ENCODE results near the gene MAG. TPM values are rescaled to one million over a fixed set of nuclear protein-coding genes. Genes with fewer than 3 reads are reported as not detected.

The MAG gene
- total RNA-seq, 1 experiment from 2014 or later: 0.17 TPM

- no peak overlapping the region for H2AFZ ChIP-seq (ENCODE audit: low read depth, low read length, poor library complexity, severe bottlenecking)
- H4K20me1 ChIP-seq (ENCODE audit: insufficient read depth): no peaks in the 10 kb centered on the region
- no peak overlapping the region for H3K27ac ChIP-seq (ENCODE audit: low read depth, low read length)
- H3K4me3 ChIP-seq (replicated peaks in 1 of 2; ENCODE audit: low read depth in 1 of 2, low read length in 2 of 2): no peak overlapping the region
- no TSS peak for BruUV-seq (replicated peaks)
- no peaks in the 10 kb centered on the region for H3K27me3 ChIP-seq (ENCODE audit: insufficient read depth, low read length)
- no peak for TF ChIP-seq ZNF274 (IDR thresholded peaks at IDR 0.05; ENCODE audit: low read depth, low read length)
- no peak for TF ChIP-seq ATF3 (IDR thresholded peaks at IDR 0.05)
- TF ChIP-seq EZH2 (IDR thresholded peaks at IDR 0.05): no peak
- TF ChIP-seq SIN3A (IDR thresholded peaks at IDR 0.05; ENCODE audit: low read depth): no peak
- no peak for TF ChIP-seq YY1 (IDR thresholded peaks at IDR 0.05; ENCODE audit: extremely low read depth, insufficient replicate concordance, low read depth, low read length)
- no peak for TF ChIP-seq MAX (IDR thresholded peaks at IDR 0.05)
- TF ChIP-seq SRF (IDR thresholded peaks at IDR 0.05; ENCODE audit: low read depth): no peak
- TF ChIP-seq RAD21 (IDR thresholded peaks at IDR 0.05; ENCODE audit: low read depth): no peak
- no peak for TF ChIP-seq EGR1 (IDR thresholded peaks at IDR 0.05; ENCODE audit: low read depth)
- TF ChIP-seq TCF7L2 (IDR thresholded peaks at IDR 0.05; ENCODE audit: borderline replicate concordance, extremely low read depth, insufficient read depth, insufficient read length): no peak
- no peak for TF ChIP-seq ZFX (IDR thresholded peaks at IDR 0.05)
- TF ChIP-seq CTCF (IDR thresholded peaks at IDR 0.05 in 2 of 3, conservative IDR thresholded peaks at IDR 0.05 in 1 of 3; ENCODE audit: borderline replicate concordance in 1 of 3, insufficient read depth in 1 of 3, low read depth in 2 of 3, low read length in 2 of 3): no peak
- TF ChIP-seq POLR2AphosphoS5 (IDR thresholded peaks at IDR 0.05; ENCODE audit: low read depth, low read length): no peak
- TF ChIP-seq ELF1 (IDR thresholded peaks at IDR 0.05; ENCODE audit: borderline replicate concordance, low read depth): no peak
- no peak for TF ChIP-seq CBX3 (IDR thresholded peaks at IDR 0.05; ENCODE audit: low read depth)
- H3K4me1 ChIP-seq (ENCODE audit: control insufficient read depth in 1 of 2, insufficient read depth in 2 of 2, low read length in 2 of 2): peaks cover 0 to 9% of the 10 kb centered on the region in 2 experiments; a peak in 1 of 4 replicates
- H3K9ac ChIP-seq (ENCODE audit: low read length): no peak overlapping the region
- H3K36me3 ChIP-seq (ENCODE audit: control insufficient read depth in 1 of 2, insufficient read depth in 2 of 2, low read length in 2 of 2): no peaks in the 10 kb centered on the region
- intact Hi-C loops (cut with micrococcal nuclease): no loop called here
- H3K4me2 ChIP-seq (ENCODE audit: low read length): no peak overlapping the region
- no peaks in the 10 kb centered on the region for H3K9me3 ChIP-seq (ENCODE audit: control insufficient read depth in 1 of 2, insufficient read depth in 1 of 2, low read depth in 1 of 2, low read length in 2 of 2)
- H3K79me2 ChIP-seq (ENCODE audit: insufficient read depth, low read length): no peaks in the 10 kb centered on the region
- CTCF ChIA-PET: no interaction called here
- RAD21 ChIA-PET (ENCODE audit: low non-redundant PET in 1 of 2, low total read pairs in 2 of 2, uncharacterized antibody in 2 of 2, unreplicated experiment in 2 of 2): no interaction called here
- H3K9me2 ChIP-seq (ENCODE audit: insufficient read depth): no peaks in the 10 kb centered on the region
- ATAC-seq (no peak), DNase-seq (ENCODE audit: low read depth, low spot score) (no peak)
- POLR2A ChIA-PET: no interaction called here
Measured at GRCh38 chr19:35305181-35305580, 13.2 kb downstream of the MAG start.

Measured in HCT116 (cell line).